NB4 (cell line): ENCODE measurements around the gene PNMA8B.

ENCODE experiments used
- DNase-seq: peaks from one replicate; pipeline ENCODE4 v3.0.0; 2010; ENCODE audit warnings: low read depth
- H3K4me3 ChIP-seq: one replicate; pipeline ENCODE4 v1.5.1; 2011; ENCODE audit warnings: mild to moderate bottlenecking, low read depth, low read length, moderate library complexity
- CTCF ChIP-seq: IDR thresholded peaks from one replicate; pipeline ENCODE4 v1.5.1; 2012; ENCODE audit warnings: low read depth, low read length
- MAX ChIP-seq: IDR thresholded peaks from 2 replicates; pipeline ENCODE4 v1.6.1; 2011; ENCODE audit warnings: low read depth, low read length
- MYC ChIP-seq: IDR thresholded peaks from 2 replicates; pipeline ENCODE4 v1.6.1; 2011; ENCODE audit warnings: low read depth, low read length
- POLR2A ChIP-seq: IDR thresholded peaks from 2 replicates; pipeline ENCODE4 v1.6.1; 2011; ENCODE audit warnings: mild to moderate bottlenecking; ENCODE audit not compliant: insufficient read length; ENCODE audit errors: extremely low read depth

Gene PNMA8B

DNA sequence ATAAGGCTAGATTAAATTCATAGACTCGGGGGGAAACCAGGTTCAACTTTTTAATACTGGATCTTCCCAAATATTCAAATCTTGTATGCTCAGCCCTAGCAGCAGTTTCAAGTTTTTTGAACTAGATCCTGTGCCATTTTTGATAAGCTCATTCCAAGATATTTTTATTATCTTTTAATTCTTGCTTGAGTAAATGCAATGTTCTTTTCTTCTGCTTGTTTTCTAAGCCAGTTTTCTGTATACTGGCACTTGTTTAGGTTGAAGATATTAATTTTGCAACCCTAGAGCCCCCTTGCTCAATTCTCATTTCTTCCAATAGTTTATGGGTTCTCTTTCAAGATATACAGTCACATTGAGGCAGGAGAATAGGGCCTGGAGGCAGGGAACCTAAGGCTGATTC lies 53.8 kb downstream of the PNMA8B start:
- TF ChIP-seq CTCF (no peak), POLR2A (no peak), MAX (no peak), MYC (no peak)
- DNase-seq, result no peak
- no peak overlapping the region for H3K4me3 ChIP-seq
